Measurements from ENCODE around the gene MALRD1.

The MALRD1 gene

GRCh38 chr10:19111501-19112267 is 63.1 kb downstream of the MALRD1 start:
- DNase-seq, result no peak

DNA sequence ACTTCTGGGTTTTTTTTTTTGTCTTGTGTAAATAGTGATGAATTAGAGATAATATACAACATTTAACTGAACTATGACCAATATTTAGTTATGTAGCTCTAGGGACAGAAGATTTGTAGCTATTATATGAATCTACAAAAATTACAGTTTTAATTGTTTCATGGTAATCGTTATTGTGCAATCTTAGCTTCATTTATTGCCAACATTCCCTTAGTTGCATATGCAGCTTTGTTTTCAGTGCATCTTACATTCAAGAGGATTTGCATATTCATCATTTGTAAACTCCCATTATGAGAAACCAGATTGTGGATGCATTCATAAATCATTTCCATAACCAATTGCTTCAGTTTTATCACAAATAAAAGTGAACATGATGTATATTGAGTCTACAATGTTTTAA is 68.8 kb downstream of the MALRD1 start:
- no peak for DNase-seq

DNA sequence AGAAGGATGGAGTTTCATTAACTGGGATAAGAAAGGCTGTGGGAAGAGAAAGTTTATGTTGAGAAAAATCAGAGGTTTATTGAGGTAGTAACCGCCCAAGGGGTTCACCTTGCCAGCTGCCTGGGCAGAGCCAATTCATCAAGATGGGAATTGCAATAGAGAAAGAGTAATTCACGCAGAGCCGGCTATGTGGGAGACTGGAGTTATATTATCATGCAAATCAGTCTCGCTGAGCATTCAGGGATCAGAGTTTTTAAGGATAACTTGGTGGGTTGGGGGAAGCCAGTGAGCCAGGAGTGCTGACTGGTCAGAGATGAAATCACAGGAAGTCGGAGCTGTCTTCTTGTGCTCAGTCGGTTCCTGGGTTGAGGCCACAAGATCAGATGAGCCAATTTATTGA is 70.6 kb downstream of the MALRD1 start:
- DNase-seq, result no peak

GRCh38 chr10:19120381-19120908 is 71.8 kb downstream of the MALRD1 start:
- DNase-seq, result no peak

GRCh38 chr10:19133992-19134391 is 85.4 kb downstream of the MALRD1 start:
- no peak for DNase-seq

DNA sequence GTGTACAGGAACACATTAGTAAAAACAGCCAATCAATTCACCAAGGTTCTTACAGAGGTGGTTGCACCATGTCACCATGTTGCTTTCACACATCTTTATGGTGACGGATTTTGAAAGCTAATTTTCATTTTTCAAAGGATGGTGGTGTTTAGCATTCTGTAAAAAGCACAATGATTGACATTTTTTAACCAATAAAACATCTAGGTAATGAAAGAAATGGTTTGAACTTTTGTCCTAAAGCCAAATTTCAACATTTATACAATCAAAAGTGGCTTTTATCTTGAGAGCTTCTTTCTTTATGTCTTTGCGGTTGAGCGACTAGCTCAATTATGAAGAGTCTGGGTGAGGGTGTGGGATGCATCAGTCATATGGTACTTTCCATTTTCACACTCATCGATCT is 94.4 kb downstream of the MALRD1 start:
- no peak for DNase-seq

- DNase-seq, result no peak
These were observed 95.6 kb downstream of the MALRD1 start for GRCh38 chr10:19144206-19144605.

- DNase-seq, result no peak
These were observed 105.8 kb downstream of the MALRD1 start for GRCh38 chr10:19154375-19154774.

DNA sequence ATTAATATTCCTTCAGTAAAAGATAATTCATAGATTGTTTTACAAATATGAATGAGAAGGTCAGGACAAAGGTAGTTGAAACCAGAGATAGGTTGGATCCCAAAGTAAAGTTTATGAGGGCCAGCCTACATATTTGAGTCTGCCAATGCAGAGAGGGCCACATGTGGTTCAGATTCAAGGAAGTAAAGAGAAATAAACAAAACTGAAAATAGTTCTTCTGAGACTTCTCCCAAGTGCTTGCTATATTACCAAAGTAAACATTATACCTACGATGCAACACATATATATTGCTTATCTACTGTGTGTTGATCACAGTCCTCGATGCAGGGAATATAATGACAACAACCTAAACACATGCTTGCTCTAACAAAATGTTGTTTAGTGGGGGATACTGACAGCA is 109.8 kb downstream of the MALRD1 start:
- DNase-seq, result no peak

- DNase-seq, result no peak
These were observed 110.3 kb downstream of the MALRD1 start for GRCh38 chr10:19158870-19159269.

DNA sequence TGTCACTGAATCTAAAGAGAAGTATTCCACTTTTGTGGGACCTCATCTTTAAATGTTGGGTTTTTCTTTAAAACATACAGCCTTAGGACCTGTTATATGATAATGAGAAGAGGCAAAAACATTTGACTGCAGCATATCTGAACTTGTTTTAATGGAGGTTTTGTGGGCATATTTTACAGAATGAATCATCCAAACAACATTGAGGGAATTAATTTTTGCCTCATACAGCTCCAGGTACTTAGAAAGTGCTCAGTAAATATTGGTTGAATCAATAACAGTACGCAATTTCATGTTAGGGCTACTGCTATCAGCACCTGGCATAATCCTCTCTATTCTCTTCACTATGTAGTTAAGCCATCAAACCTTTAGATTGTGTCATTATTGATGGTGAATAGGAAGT is 115.9 kb downstream of the MALRD1 start:
- no peak for DNase-seq

DNA sequence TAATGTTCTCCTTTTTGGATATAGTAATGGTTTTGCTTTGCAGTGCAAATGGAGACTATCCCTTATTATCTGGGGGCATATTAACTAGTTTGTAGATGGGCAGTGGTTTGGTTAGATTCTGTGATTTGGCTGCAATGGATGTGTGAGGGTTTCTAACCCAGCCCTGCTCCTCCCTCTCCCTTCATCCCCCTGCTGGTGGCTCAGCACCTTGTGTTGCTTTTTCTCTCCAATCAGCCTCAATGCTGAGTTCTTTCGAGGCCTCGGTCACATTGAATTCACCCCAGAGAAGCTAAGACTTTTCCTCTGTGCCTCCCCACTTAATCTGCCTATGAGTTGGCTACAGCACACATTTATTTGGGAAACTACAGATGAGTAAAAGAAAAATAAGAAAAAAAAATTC is 120.0 kb downstream of the MALRD1 start:
- no peak for DNase-seq

DNA sequence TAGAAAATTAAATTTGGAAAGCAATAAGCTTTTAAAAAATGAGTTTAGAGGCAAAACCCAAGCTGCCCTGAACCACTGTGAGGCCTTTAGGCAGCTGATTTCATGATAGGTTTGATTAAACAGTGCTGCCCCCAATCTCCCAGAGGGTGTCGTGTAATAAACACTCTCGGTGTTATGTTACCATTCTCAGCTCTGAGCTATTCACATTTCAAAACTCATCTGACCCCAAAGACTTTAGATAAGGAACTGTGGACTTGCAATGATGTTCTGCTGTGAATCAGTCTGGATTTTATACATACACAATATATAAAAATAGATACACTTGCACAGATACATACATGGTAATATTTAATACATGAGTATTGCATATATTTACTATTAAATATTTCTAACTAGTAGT is 120.4 kb downstream of the MALRD1 start:
- no peak for DNase-seq

GRCh38 chr10:19169684-19170083 is 121.1 kb downstream of the MALRD1 start:
- no peak for DNase-seq

DNA sequence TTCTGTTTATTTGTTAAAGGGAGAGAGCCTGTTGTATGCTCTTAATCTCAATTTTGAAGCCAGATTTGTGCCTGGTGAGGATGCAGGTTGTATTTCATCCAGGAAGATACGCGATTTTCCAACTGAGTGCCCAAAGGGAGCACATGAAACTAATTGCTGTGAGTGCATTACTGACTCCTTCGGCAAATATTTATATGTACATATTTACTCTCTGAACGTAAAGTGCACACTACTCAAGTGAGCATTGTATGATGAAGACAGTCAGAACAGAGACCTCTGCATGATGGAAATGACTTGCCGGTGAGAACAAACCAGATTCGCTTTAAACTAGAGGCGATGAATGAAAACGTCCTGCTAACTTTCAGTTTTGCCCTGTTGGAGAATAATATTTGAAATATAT is 130.1 kb downstream of the MALRD1 start:
- no peak for DNase-seq

DNA sequence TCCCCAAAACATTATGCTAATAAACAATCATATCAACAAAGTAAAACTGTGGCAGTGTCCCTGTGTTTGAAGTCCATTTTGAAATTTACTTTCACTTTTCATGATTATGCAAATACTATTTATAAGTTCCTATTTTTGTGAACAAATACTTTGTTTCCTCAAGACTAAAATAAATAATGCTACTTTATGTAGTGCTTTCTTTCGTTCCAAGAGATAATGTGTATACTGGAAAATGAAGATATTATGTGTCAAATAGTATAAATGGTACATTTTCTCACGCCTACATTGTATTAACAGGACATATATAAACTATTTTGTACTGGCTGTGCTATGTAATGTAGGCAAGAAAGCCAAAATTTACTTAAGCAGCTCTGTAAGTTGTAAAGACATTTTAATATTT is 136.3 kb downstream of the MALRD1 start:
- DNase-seq, result no peak

GRCh38 chr10:19194866-19195265 is 146.3 kb downstream of the MALRD1 start:
- no peak for DNase-seq

- DNase-seq, result no peak
These were observed 147.1 kb downstream of the MALRD1 start for GRCh38 chr10:19195698-19196097.

DNA sequence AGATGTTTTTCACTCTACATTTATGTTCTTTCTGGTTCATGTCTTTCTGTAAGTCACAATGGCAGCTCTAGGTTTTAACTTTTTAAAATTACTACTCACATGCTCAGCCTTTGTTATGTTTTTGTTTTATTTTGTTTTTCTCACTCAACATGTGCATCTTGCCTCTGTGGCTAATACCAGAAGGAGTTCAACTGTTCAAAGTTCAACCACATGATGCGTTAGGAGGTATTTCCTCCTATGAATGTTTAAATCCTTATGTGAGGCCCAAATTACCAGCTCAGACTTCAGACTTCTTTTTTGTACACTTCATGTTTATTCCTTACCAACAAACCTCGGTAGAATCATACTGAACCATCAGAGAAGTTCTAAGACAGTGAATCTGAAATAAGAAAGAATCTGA is 151.6 kb downstream of the MALRD1 start:
- DNase-seq, result no peak

- DNase-seq, result no peak
These were observed 155.8 kb downstream of the MALRD1 start for GRCh38 chr10:19204246-19204917.

GRCh38 chr10:19209319-19209718 is 160.7 kb downstream of the MALRD1 start:
- no peak for DNase-seq

- no peak for DNase-seq
These were observed 164.0 kb downstream of the MALRD1 start for GRCh38 chr10:19212590-19212989.

GRCh38 chr10:19221216-19221615 is 172.6 kb downstream of the MALRD1 start:
- no peak for DNase-seq

DNA sequence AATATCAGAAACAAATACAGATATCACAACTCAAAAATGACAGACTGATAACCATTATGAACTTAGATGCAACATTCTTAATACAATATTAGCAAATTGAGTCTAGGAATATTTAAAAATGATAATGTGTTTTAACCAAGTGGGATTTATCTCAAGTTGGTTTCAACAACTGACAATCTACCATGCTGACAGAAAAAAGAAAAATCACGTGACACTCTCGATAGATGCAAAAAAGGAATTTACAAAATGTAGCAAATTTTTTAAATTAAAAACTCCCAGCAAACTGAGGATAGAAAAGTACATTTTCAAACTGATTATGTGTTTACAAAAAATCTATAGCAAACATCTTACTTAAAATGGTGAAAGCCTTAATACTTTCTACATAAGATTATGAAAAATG is 177.4 kb downstream of the MALRD1 start:
- DNase-seq, result no peak

DNA sequence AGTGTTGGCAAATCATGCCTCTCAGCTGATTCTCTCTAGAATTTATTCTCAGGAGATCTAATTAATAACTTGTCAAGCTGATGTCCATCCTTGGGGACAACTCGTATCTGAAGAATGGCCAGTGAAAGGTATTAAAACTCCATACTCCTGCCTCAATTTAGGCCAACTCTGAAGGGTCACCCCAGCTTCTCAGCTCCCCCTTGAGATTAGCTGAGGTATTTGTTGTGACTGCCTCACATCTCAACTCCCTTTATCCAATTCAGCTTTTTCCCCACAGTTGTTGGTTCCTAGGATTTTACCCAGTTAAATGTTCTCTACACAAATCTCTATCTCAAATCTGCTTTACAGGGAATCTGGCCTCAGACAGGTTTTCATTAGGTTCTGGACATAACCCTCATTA is 182.4 kb downstream of the MALRD1 start:
- DNase-seq, result no peak

All from CD4-positive, alpha-beta T cell treated with Interferon alpha-2 for 1 hour (primary cell).